ENCODE data around the gene CAPS.

DNA sequence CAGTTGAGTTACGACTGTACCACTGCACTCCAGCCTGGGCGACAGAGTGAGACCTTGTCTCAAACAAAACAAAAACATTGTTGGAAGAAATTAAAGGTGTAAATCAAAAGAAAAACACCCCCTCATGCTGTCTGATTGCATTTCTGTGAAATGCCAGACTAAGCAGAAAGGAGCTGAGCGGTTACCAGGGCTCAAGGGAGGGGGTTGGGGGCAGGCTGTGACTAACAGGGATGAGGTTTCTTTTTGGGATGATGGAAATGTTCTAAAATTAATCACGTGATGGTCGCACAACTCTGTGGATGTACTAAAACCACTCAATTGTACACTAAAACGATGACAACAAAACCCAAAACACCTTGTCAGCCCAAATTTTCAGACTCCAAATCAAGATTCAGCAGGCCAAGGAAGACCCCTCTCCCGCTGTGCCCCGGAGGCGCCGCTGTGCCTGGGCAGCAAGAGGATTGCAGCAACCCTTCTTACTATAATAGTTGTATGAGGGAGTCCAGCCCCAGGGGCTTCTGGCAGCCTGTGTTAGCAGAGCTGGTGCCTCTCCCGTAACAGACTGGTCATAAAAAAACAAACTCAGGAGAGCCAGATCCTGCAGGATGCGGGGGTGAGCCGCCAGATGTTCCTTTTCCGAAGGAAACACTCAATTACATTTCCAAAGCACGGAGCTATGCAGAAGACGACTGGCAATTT is 20.9 kb downstream of the CAPS start:
- TF ChIP-seq, protein P1, sequence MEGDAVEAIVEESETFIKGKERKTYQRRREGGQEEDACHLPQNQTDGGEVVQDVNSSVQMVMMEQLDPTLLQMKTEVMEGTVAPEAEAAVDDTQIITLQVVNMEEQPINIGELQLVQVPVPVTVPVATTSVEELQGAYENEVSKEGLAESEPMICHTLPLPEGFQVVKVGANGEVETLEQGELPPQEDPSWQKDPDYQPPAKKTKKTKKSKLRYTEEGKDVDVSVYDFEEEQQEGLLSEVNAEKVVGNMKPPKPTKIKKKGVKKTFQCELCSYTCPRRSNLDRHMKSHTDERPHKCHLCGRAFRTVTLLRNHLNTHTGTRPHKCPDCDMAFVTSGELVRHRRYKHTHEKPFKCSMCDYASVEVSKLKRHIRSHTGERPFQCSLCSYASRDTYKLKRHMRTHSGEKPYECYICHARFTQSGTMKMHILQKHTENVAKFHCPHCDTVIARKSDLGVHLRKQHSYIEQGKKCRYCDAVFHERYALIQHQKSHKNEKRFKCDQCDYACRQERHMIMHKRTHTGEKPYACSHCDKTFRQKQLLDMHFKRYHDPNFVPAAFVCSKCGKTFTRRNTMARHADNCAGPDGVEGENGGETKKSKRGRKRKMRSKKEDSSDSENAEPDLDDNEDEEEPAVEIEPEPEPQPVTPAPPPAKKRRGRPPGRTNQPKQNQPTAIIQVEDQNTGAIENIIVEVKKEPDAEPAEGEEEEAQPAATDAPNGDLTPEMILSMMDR (IDR thresholded peaks at IDR 0.05 in 8 of 11, conservative IDR thresholded peaks at IDR 0.05 in 3 of 11): no peak
- peak in 1 of 3 donors; percentile 66 for TF ChIP-seq POLR2AphosphoS5 (IDR thresholded peaks at IDR 0.05)
